Mucosa of gallbladder (tissue), 1 donor: ENCODE data around the gene RDH16. TPM values are rescaled to one million over a fixed set of nuclear protein-coding genes. Genes with fewer than 3 reads are reported as not detected.

Experiments
- DNase-seq: peaks from one replicate; pipeline ENCODE4 v3.0.0-alpha.2; 2020; ENCODE audit warnings: low spot score
- total RNA-seq: library from RNA; stranded (reverse); gene quantifications from one replicate; pipeline ENCODE4 v1.2.1, GENCODE V29; 2021
- donor health status: DM: no; HTN: no; CAD: no.

Gene RDH16, protein sequence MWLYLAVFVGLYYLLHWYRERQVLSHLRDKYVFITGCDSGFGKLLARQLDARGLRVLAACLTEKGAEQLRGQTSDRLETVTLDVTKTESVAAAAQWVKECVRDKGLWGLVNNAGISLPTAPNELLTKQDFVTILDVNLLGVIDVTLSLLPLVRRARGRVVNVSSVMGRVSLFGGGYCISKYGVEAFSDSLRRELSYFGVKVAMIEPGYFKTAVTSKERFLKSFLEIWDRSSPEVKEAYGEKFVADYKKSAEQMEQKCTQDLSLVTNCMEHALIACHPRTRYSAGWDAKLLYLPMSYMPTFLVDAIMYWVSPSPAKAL
- total RNA-seq: 0.52 TPM

DNA sequence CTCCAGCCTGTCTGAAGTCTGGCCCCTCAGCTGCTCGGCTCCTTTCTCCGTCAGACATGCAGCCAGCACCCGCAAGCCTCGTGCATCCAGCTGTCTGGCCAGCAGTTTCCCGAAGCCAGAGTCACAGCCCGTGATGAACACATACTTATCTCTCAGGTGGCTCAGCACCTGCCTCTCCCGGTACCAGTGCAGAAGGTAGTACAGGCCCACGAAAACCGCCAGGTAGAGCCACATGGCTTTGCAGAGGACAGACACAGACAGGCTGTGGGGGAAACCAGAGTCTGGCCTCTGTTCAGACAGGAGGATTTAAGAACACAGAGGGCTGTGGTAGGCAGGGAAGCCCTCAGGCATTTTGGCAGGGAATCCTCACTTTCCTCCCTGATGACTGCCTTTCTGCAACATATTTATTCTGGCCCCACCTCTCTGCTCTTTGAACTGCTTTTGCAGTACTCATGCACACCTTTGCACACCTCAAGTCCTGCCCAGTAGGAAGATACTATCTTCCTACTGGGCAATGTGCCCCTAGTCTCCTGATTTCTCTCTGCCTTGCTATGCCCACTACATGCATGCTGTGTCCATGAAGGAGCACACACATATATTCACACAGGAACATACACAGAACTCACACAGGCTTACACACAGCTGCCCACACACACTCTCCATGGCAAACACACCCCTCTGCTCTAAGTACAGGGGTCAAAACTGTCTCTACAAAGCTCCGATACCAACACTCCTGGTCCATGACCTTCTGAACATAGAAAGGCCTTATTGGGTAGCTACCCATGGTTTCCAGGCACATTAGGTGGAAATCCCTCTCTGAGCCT, at the start of gene RDH16:
Gene RDH16, minus strand, starts transcription at position 380 of the 824 bp plus-strand sequence. Its CDS starts 146 bp downstream, at position 234.
- no peak for DNase-seq

DNA sequence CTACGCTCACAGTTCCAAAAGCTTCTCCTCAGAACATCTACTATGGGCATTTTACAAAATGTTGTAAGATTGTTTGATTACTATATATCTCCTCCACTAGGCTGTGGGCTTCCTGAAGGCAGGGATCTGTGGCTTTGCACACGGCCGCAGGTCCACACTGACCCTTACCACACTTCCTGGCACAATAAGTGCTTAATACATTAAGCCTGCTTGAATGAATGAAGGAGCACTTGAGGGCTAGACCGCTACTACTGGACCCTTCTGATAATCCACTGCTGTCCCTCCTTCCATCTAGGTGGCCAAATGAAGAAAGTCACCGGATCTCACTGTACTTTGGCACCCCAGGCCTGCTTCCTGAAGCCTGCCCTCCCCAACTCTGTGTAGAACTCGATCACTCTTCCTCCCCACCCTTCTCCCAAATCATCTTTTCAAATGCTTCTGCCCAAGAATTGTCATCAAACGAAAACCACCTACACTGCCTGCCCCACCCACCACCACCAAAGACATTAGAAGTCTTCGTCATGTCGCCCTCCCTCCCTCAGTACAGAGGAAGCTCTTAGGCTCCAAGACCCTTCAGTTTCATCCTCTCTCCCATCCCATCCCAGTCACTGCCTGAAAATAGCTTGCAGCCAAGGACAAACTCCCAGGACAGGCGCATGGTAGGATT, 49.5 kb upstream of the RDH16 start:
- DNase-seq: no peak

DNA sequence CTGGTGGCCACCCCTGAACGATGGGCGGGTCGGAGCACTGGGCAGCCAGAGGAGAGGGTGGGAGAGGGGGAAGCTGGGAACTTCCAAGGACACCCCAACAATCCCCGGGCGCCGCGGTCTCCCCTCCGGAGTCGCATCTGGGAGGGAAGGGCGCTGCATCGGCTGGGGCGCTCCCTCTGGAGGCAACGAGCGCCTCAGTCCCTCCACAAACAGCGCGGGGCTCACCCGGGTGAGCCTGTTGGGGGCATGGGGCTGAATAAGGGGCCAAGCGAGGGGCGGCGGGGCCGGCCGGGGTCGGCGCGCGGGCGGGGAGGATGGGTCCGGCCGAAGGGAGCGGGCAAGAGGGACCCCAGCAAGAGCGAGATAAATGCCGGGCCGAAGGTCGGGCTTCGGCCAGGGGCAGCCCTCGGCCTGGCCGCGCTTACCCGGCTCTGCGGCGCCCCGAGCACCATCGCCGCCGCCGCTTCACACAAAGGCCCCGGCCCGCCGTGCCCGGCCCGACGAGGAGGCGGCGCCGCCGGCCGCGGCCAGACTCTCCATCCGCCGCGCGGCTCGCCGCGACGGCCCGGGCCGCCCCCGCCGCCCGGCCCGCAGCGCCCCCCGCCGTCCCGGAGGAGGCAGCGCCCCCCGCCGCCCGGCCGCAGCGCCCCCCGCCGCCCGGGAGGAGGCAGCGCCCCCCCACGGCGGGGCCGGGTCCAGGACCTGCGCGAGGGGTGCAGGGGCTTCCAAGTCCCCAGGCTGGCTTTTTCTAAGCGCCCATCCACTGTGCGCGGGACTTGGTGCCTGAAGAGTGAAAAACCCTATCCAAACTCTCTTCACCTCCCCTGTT, 48.8 kb upstream of the RDH16 start, which contains the start of gene ZBTB39:
Gene ZBTB39, minus strand, starts transcription at position 567 of the 829 bp plus-strand sequence. CDS start 1,629 bp downstream, outside the sequence.
- peak; percentile 23 for DNase-seq

DNA sequence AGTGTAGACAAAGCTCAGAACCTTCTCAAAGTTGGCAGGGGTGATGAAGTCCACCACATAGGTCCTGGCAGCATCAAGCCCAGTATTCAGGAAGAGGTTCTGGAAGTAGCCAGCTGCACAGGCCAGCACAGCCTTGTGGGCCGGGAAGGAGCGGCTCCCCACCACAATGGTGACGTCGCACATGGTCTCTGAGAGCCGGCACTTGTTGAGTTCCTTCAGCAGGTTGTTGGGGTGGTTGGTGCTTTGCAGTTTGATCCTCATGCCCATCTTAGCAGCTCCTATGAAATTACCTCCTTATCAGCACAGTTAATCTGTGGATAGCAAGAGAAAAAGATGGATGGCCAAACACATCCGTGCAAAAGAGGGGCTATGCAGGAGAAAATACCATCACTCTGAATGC, 47.2 kb upstream of the RDH16 start:
- no peak for DNase-seq

DNA sequence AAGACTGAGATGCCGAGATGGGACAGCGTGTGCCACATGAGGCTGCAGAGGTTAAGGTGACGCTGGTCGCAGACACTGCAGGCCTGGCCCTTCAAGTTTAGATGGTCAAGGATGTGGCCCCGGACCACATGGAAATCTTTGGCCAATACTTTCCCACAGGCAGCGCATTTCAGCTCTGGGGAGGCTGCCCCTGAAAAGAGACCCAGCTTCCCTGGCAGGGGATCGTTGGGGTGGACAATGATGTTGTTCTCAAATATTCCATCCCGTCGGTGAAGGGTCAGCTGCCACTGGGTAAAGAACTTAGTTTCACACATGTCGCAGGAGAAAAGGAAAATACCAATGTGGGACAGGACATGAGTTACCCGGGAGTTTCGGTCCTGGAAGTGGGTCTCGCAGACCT, 46.0 kb upstream of the RDH16 start:
- DNase-seq: no peak

GRCh38 chr12:57001448-57001906, 44.1 kb upstream of the RDH16 start:
- peak; percentile 68 for DNase-seq

- no peak for DNase-seq
Measured at GRCh38 chr12:57000393-57000792, 43.0 kb upstream of the RDH16 start.

DNA sequence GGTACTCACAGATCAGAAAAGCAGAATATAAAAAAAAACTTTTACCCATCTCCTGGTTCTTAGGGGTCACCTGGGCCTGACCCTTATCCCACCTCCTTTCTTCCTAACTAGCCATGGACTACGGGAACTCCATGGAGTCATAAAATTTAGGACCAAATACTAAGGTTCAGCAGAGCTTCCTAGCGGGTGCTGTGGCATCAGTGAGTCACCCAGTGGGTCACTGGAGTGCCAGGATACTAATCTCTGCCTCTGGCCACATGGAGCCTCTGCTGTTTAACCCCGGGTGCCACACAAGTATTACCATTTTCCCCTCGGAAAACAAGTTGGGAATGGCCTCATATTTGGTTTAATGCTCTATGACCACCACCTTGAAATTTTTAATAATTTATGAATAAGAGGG, 42.0 kb upstream of the RDH16 start:
- no peak for DNase-seq

GRCh38 chr12:56998981-56999380, 41.6 kb upstream of the RDH16 start:
- no peak for DNase-seq

DNA sequence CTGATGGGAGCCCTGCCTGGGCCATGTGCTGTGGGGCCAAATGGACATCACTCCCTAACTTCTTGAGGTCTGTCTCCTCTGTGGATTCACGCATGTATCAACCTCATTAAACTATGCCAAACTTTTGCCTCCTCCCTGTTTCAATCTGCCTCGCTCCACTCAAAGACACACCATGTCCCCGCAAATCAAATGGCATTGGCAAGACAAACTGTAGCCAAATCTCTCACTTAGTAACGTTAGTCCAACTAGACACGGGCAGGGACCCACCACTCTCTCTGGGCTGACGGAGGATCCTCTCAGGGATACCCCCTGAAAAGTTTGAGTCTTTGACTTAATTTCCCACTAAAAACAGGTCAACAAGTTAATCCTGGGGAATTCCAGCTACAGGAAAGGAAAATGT, 40.9 kb upstream of the RDH16 start:
- no peak for DNase-seq

GRCh38 chr12:56996793-56997545, 39.6 kb upstream of the RDH16 start:
- DNase-seq: no peak

- DNase-seq: no peak
Measured at GRCh38 chr12:56995930-56996496, 38.6 kb upstream of the RDH16 start.

GRCh38 chr12:56995201-56995929, 38.0 kb upstream of the RDH16 start:
- no peak for DNase-seq

DNA sequence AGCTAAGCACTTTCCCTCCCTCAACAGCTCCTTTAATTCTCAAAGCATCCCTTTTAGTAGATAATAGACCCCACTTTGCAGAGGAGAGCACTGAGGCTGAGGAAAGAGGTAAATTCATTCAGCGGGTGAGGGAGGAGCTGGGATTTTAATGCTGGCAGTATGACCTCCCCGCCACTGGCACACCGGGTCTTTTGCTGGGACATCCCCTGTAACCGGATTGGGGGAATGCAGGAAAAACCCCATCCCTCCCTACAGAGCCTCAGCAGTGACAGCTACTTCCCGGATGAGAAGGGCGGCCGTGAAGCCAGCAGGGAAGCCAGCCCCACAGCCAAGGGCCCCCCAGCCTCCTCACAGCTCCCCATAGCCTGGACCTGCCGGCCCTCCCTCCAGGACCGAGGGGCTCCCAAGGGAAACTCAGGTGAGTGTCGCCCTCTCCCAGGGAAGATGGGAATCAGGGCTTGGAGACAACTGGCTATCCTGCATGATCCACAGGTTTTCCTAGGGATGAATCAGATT, 36.9 kb upstream of the RDH16 start:
- no peak for DNase-seq

DNA sequence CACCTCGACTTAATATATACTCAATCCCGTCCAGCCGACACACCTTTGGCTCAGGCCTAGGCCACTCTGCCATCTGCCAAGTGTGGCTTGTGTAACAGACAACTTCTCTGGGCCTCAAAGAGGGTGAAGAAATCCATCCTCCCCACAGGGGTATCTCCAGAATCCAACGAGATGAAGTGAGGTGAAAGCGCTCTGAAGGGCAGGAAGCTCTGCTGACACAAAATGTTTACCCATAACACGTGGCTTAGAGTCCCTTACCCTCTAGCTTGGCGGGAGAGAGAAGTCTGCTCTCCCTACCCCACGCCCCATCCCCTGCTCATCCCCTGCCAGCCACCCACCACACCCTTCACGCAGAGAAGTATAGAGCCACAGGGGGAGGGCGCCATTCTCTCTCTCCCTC, 35.9 kb upstream of the RDH16 start:
- no peak for DNase-seq

DNA sequence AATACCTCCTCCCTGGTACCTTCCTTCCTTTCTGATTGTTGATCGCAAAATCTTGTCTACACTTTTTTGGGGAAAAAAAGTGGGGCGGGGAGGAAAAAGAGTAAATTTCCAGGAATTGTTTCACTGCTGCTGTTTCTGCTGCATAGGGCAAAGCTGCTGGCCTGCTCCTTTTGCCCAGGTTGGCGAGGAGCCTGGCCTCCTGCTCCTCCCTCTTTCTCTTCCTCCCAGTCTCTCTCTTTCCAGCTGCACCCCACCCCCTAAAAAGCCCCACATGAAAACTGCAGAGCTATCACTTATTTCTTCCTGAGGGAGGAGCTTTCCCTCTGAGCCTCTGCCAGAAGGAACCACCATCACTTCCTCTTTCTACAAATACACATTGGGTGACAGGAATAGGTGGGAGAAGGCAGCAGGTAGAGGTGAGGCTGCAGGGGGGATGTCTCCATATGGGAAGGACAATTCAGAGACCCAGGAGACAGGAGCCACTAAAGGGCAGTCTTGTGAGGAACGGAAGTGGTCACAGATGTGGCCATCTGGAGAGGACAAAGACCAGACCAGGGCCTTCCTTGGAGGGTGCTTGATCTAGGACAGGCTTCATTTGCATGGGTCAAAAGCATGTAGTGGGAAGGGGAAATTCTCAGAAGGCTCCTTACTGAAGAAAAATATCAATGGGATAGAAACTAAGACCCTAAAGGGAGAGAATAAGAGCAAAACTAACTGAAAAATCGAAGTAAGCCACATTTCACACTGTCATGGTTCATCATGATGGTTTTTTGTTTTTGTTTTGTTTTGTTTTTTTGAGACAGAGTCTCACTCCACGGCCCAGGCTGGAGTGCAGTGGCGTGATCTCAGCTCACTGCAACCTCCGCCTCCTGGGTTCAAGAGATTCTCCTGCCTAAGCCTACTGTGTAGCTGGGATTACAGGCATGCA, 34.2 kb upstream of the RDH16 start:
- DNase-seq: peak; percentile 51

- no peak for DNase-seq
Measured at GRCh38 chr12:56990648-56991318, 33.4 kb upstream of the RDH16 start.
